Esophagus squamous epithelium (tissue), 4 donors: Measurements from ENCODE around the gene ZSWIM6.

Source experiments
- POLR2A ChIP-seq, 4 donors: fragments of 450-650 bp; IDR thresholded peaks; one replicate each; pipeline ENCODE4 v1.6.1; 2017; ENCODE audit warnings: antibody characterized with exemption in 4 of 4, mild to moderate bottlenecking in 4 of 4, moderate library complexity in 3 of 4
- TF ChIP-seq, protein P1 (sequence below), 6 experiments: fragments of 450-650 bp in 4 of 6; fragments of 200-600 bp in 2 of 6; sonication (generic) in 2 of 6; IDR thresholded peaks; one replicate each; pipeline ENCODE4 v1.5.1; 2016 to 2019; ENCODE audit warnings: antibody characterized with exemption in 6 of 6, mild to moderate bottlenecking in 4 of 6, moderate library complexity in 4 of 6

DNA sequence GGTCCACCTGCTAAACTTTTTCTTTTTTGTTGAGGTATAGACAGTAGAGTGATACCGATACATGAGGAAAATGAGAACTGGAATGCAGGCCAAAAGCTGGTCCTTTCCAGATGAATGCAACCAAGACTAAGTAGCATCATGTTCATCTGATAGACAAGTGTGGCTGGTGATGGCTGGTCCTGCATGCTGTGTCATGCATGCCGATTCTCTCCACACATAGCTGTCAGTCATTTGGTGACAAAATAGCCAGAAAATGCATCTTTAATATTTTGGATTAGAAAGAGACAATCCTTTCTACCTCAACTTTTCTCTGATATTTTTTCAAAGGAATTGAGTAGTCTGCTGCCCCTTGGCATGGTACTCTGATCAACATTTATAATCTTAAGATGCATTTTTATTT lies 49.9 kb downstream of the ZSWIM6 start:
- TF ChIP-seq, protein P1, sequence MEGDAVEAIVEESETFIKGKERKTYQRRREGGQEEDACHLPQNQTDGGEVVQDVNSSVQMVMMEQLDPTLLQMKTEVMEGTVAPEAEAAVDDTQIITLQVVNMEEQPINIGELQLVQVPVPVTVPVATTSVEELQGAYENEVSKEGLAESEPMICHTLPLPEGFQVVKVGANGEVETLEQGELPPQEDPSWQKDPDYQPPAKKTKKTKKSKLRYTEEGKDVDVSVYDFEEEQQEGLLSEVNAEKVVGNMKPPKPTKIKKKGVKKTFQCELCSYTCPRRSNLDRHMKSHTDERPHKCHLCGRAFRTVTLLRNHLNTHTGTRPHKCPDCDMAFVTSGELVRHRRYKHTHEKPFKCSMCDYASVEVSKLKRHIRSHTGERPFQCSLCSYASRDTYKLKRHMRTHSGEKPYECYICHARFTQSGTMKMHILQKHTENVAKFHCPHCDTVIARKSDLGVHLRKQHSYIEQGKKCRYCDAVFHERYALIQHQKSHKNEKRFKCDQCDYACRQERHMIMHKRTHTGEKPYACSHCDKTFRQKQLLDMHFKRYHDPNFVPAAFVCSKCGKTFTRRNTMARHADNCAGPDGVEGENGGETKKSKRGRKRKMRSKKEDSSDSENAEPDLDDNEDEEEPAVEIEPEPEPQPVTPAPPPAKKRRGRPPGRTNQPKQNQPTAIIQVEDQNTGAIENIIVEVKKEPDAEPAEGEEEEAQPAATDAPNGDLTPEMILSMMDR (IDR thresholded peaks at IDR 0.05): no peak
- TF ChIP-seq POLR2A (IDR thresholded peaks at IDR 0.05): no peak
